Mesodermal cell (in vitro differentiated cells): ENCODE measurements around the gene PPP1R37.

Experiments used
- H3K27ac ChIP-seq: 2 replicates; pipeline ENCODE4 v1.7.0; 2013; ENCODE audit warnings: mild to moderate bottlenecking, low read depth, low read length, moderate library complexity; ENCODE audit not compliant: severe bottlenecking
- H3K36me3 ChIP-seq: 2 replicates; pipeline ENCODE4 v1.7.1; 2013; ENCODE audit warnings: mild to moderate bottlenecking, low read length, moderate library complexity; ENCODE audit not compliant: control insufficient read depth, insufficient read depth
- H3K4me1 ChIP-seq: one replicate; pipeline ENCODE4 v1.7.1; 2013; ENCODE audit warnings: mild to moderate bottlenecking, low read length; ENCODE audit not compliant: insufficient read depth, control insufficient read depth, poor library complexity, severe bottlenecking
- H3K4me3 ChIP-seq: 2 replicates; pipeline ENCODE4 v1.7.0; 2013; ENCODE audit warnings: low read length, control low read depth, mild to moderate bottlenecking; ENCODE audit not compliant: insufficient read depth, poor library complexity, severe bottlenecking; ENCODE audit errors: extremely low read depth
- H3K9me3 ChIP-seq: 2 replicates; pipeline ENCODE4 v1.7.1; 2013; ENCODE audit warnings: mild to moderate bottlenecking, low read length, moderate library complexity; ENCODE audit not compliant: control insufficient read depth
- WGBS, 2 experiments: methylation state at CpG; one replicate each; pipeline ENCODE4 v1.1.5; 2013; ENCODE audit warnings: missing lambda C conversion rate in 2 of 2; ENCODE audit not compliant: insufficient coverage in 2 of 2; 5-methylcytosine and 5-hydroxymethylcytosine counted together

PPP1R37 gene

GRCh38 chr19:45097450-45097775, 4.4 kb downstream of the PPP1R37 start:
- 77 to 100% methylated on average over 3 to 6 of the region's 7 CpGs for WGBS, 2 experiments
- no peaks in the 10 kb centered on the region for H3K9me3 ChIP-seq
- H3K4me3 ChIP-seq = no peak overlapping the region
- peaks cover 23% of the 10 kb centered on the region for H3K36me3 ChIP-seq
- no peak overlapping the region for H3K27ac ChIP-seq
- peaks cover 34% of the 10 kb centered on the region for H3K4me1 ChIP-seq

GRCh38 chr19:45097776-45098520, 5.0 kb downstream of the PPP1R37 start:
- Histone ChIP-seq H3K27ac (peak overlapping the region; percentile 45), H3K36me3 (peaks cover 23% of the 10 kb centered on the region), H3K4me3 (no peak overlapping the region), H3K9me3 (no peaks in the 10 kb centered on the region), H3K4me1 (peaks cover 39% of the 10 kb centered on the region)
- WGBS, 2 experiments = 70 to 85% methylated on average over 10 to 15 of the region's 16 CpGs

- 68% methylated on average over 14 to 15 of the region's 15 CpGs for WGBS, 2 experiments
- no peak overlapping the region for H3K4me3 ChIP-seq
- peaks cover 42% of the 10 kb centered on the region for H3K4me1 ChIP-seq
- no peaks in the 10 kb centered on the region for H3K9me3 ChIP-seq
- H3K36me3 ChIP-seq = peaks cover 23% of the 10 kb centered on the region
- H3K27ac ChIP-seq = peak overlapping the region; percentile 66
Observed at GRCh38 chr19:45098521-45099466, 5.8 kb downstream of the PPP1R37 start.

GRCh38 chr19:45099467-45100191, 6.7 kb downstream of the PPP1R37 start:
- H3K9me3 ChIP-seq = no peaks in the 10 kb centered on the region
- 88% methylated on average over 23 to 24 of the region's 25 CpGs for WGBS, 2 experiments
- peaks cover 22% of the 10 kb centered on the region for H3K36me3 ChIP-seq
- peak overlapping the region; percentile 66 for H3K27ac ChIP-seq
- H3K4me3 ChIP-seq = no peak overlapping the region
- peaks cover 42% of the 10 kb centered on the region for H3K4me1 ChIP-seq

GRCh38 chr19:45100201-45100600, 7.2 kb downstream of the PPP1R37 start:
- WGBS, 2 experiments = 90% methylated on average over 3 of the region's 3 CpGs; no CpG with 5 or more reads in 1 of the 2 experiments
- no peak overlapping the region for H3K4me3 ChIP-seq
- peaks cover 42% of the 10 kb centered on the region for H3K4me1 ChIP-seq
- H3K9me3 ChIP-seq = no peaks in the 10 kb centered on the region
- peaks cover 16% of the 10 kb centered on the region for H3K36me3 ChIP-seq
- H3K27ac ChIP-seq = no peak overlapping the region

GRCh38 chr19:45100846-45101252, 7.9 kb downstream of the PPP1R37 start:
- H3K27ac ChIP-seq = no peak overlapping the region
- no peaks in the 10 kb centered on the region for H3K9me3 ChIP-seq
- peaks cover 14% of the 10 kb centered on the region for H3K36me3 ChIP-seq
- peaks cover 42% of the 10 kb centered on the region for H3K4me1 ChIP-seq
- no peak overlapping the region for H3K4me3 ChIP-seq
- 87 to 95% methylated on average over 8 of the region's 8 CpGs for WGBS, 2 experiments

- no peak overlapping the region for H3K4me3 ChIP-seq
- no peak overlapping the region for H3K27ac ChIP-seq
- 90 to 91% methylated on average over 5 to 7 of the region's 8 CpGs for WGBS, 2 experiments
- no peaks in the 10 kb centered on the region for H3K9me3 ChIP-seq
- peaks cover 42% of the 10 kb centered on the region for H3K4me1 ChIP-seq
- peaks cover 14% of the 10 kb centered on the region for H3K36me3 ChIP-seq
Observed at GRCh38 chr19:45101806-45102205, 8.8 kb downstream of the PPP1R37 start.

- Histone ChIP-seq H3K36me3 (peaks cover 14% of the 10 kb centered on the region), H3K4me1 (peaks cover 38% of the 10 kb centered on the region), H3K9me3 (no peaks in the 10 kb centered on the region), H3K27ac (no peak overlapping the region), H3K4me3 (no peak overlapping the region)
- 97 to 99% methylated on average over 6 to 7 of the region's 7 CpGs for WGBS, 2 experiments
Observed at GRCh38 chr19:45102481-45102880, 9.5 kb downstream of the PPP1R37 start.

GRCh38 chr19:45103156-45103507, 10.2 kb downstream of the PPP1R37 start:
- Histone ChIP-seq H3K4me1 (peaks cover 32% of the 10 kb centered on the region), H3K36me3 (peaks cover 14% of the 10 kb centered on the region), H3K27ac (no peak overlapping the region), H3K4me3 (no peak overlapping the region), H3K9me3 (no peaks in the 10 kb centered on the region)
- 85 to 89% methylated on average over 6 to 12 of the region's 15 CpGs for WGBS, 2 experiments

- Histone ChIP-seq H3K4me1 (peaks cover 28% of the 10 kb centered on the region), H3K36me3 (peaks cover 14% of the 10 kb centered on the region), H3K4me3 (no peak overlapping the region), H3K27ac (no peak overlapping the region), H3K9me3 (no peaks in the 10 kb centered on the region)
- 76 to 77% methylated on average over 19 to 21 of the region's 26 CpGs for WGBS, 2 experiments
Observed at GRCh38 chr19:45103508-45104319, 10.7 kb downstream of the PPP1R37 start.
